Kidney (tissue), 14 donors: ENCODE results near the gene DAB1. TPM values are rescaled to one million over a fixed set of nuclear protein-coding genes. Genes with fewer than 3 reads are reported as not detected.

Experiments used
- DNase-seq, 5 donors: peaks; one replicate each; pipeline ENCODE4 v3.0.0-alpha.2; 2013 to 2020
- FAIRE-seq: peaks from 2 replicates; lab custom pipeline; 2012; peaks lifted over from hg19 to GRCh38; lab: Jason Lieb, UNC
- H3K27ac ChIP-seq, 2 donors: one replicate each; pipeline ENCODE4 v1.7.0; 2013; ENCODE audit warnings: low read depth in 2 of 2, low read length in 2 of 2, inconsistent platforms in 1 of 2
- H3K27me3 ChIP-seq: one replicate; pipeline ENCODE4 v1.7.1; 2013; ENCODE audit warnings: low read length, inconsistent platforms; ENCODE audit not compliant: control insufficient read depth, insufficient read depth
- H3K36me3 ChIP-seq, 3 donors: one replicate each; pipeline versions ENCODE4 v1.7.0 to v1.7.1; 2013; ENCODE audit warnings: low read length in 3 of 3, control low read depth in 1 of 3, inconsistent platforms in 1 of 3; ENCODE audit not compliant: insufficient read depth in 3 of 3, control insufficient read depth in 2 of 3
- H3K4me1 ChIP-seq, 3 donors: one replicate each; pipeline versions ENCODE4 v1.7.0 to v1.7.1; 2013; ENCODE audit warnings: low read length in 3 of 3, inconsistent platforms in 1 of 3, low read depth in 1 of 3; ENCODE audit not compliant: control insufficient read depth in 2 of 3, insufficient read depth in 2 of 3
- H3K4me3 ChIP-seq, 3 donors: one replicate each; pipeline versions ENCODE4 v1.7.0 to v1.8.1; 2013; ENCODE audit warnings: low read length in 3 of 3, control low read depth in 1 of 3, inconsistent platforms in 1 of 3
- H3K9ac ChIP-seq, 3 donors: one replicate each; pipeline versions ENCODE4 v1.7.0 to v1.7.1; 2013; ENCODE audit warnings: low read length in 3 of 3, control low read depth in 1 of 3, inconsistent platforms in 1 of 3
- H3K9me3 ChIP-seq, 3 donors: one replicate each; pipeline versions ENCODE4 v1.7.0 to v1.7.1; 2013; ENCODE audit warnings: low read length in 3 of 3, control low read depth in 1 of 3, inconsistent platforms in 1 of 3; ENCODE audit not compliant: control insufficient read depth in 2 of 3, insufficient read depth in 1 of 3
- CTCF ChIP-seq: IDR thresholded peaks from 3 replicates; pipeline ENCODE4 v1.5.1; 2012; ENCODE audit warnings: mild to moderate bottlenecking, moderate library complexity, borderline replicate concordance; ENCODE audit not compliant: insufficient read depth; ENCODE audit errors: extremely low read depth
- intact Hi-C: fragments of 100-400 bp; cut with DNase I; formaldehyde crosslinking; loops from one replicate; pipeline ENCODE4 v1.11.1; 2022
- polyA plus RNA-seq: library from polyadenylated mRNA; stranded (reverse); fragments of 350-450 nt; fragmentation: Illumina TruSeq; extraction: RNeasy Lipid Tissue Mini Kit (QIAGEN cat#74804); gene quantifications from one replicate; pipeline ENCODE4 v1.2.3, GENCODE V29; 2014; ENCODE audit warnings: low read depth, low replicate concordance; ENCODE audit not compliant: insufficient read depth
- total RNA-seq: library from RNA; stranded (reverse); fragmentation: NEBNext Ultra II Directional; extraction: Animal tissue kit (Norgen Biotek cat#: 25700); gene quantifications from one replicate; pipeline ENCODE4 v1.2.1, GENCODE V29; 2021
- donor health status: control.
- donor health status: control.
- donor health status: control.
- donor health status: control.
- donor health status: control.
- donor health status: DM: yes; HTN: yes; CAD: no.
- donor health status: Normal renal cell carcinoma (clear cell type).

The DAB1 gene
- total and polyA plus RNA-seq, 2 donors from 2014 or later, result 2.3 TPM; not detected in 1

GRCh38 chr1:57084701-57085100 lies 339.2 kb downstream of the DAB1 start:
- Histone ChIP-seq H3K9me3 (no peaks in the 10 kb centered on the region), H3K27me3 (no peaks in the 10 kb centered on the region), H3K27ac (no peak overlapping the region), H3K4me1 (no peaks in the 10 kb centered on the region), H3K9ac (no peak overlapping the region), H3K4me3 (no peak overlapping the region), H3K36me3 (no peaks in the 10 kb centered on the region)
- no peak for TF ChIP-seq CTCF
- FAIRE-seq (no peak), DNase-seq (no peak)
- intact Hi-C loops, result no loop called here

- FAIRE-seq (no peak), DNase-seq (no peak)
- no peak overlapping the region for H3K27ac ChIP-seq
- H3K9me3 ChIP-seq, result no peaks in the 10 kb centered on the region
- H3K9ac ChIP-seq, result no peak overlapping the region
- no peaks in the 10 kb centered on the region for H3K4me1 ChIP-seq
- no peak for TF ChIP-seq CTCF
- no peaks in the 10 kb centered on the region for H3K27me3 ChIP-seq
- intact Hi-C loops, result no loop called here
- no peak overlapping the region for H3K4me3 ChIP-seq
- no peaks in the 10 kb centered on the region for H3K36me3 ChIP-seq
Measured at GRCh38 chr1:57082711-57083439, 341.0 kb downstream of the DAB1 start.

- intact Hi-C loops, result no loop called here
- no peak for FAIRE-seq
- no peaks in the 10 kb centered on the region for H3K9me3 ChIP-seq
Measured at GRCh38 chr1:57079454-57080157, 344.3 kb downstream of the DAB1 start.

More at GRCh38 chr1:57079454-57080157, 344.3 kb downstream of the DAB1 start:
- Histone ChIP-seq H3K36me3 (no peaks in the 10 kb centered on the region), H3K9ac (no peak overlapping the region), H3K4me3 (no peak overlapping the region), H3K27me3 (no peaks in the 10 kb centered on the region), H3K4me1 (no peaks in the 10 kb centered on the region), H3K27ac (no peak overlapping the region)
- no peak for TF ChIP-seq CTCF
- DNase-seq, result no peak
